GM19238 (cell line): ENCODE measurements around the gene PDE11A.

Source experiments
- DNase-seq: peaks from one replicate; pipeline ENCODE4 v3.0.0; 2011; ENCODE audit warnings: low spot score; ENCODE audit not compliant: insufficient read length

The PDE11A gene

GRCh38 chr2:177635696-177636095, 436.9 kb downstream of the PDE11A start:
- no peak for DNase-seq

DNA sequence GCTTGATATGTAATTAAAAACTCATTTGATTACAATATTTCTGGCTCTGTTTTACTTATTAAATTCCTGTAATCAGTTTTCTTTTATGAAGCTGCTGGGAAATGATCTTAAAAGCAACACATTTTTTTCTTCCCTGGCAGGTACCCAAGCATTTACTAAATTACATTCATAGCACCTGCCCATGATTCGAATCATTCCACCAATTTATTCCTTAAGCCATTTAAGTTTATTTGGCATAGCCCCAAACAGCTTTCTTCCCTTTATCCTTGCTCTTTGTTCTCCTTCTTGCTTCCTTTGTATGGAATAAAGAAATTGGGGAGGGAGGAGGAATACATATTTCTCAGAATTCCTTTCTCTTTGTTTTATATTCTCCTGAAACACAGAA, 438.7 kb downstream of the PDE11A start:
- DNase-seq, result no peak

DNA sequence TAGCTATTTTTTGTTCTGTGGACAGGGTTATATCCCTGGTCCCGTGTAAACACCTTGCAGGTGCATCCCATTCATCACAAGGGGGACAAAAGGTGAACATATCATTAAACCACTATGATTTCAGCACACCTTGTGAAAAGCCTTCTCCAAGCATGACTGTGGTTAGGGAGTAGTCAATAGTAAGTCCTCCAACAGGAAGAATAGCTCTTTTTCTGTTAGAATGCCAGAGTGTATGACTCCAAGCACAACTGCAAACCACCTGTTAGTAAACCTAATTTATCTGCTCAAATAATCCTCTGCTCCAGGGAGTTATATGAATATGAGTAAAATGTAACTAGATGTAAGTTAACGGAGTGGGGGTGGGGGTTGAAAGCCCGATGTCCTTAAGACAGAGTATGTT, 439.5 kb downstream of the PDE11A start:
- no peak for DNase-seq

GRCh38 chr2:177631680-177632079, 440.9 kb downstream of the PDE11A start:
- no peak for DNase-seq

DNA sequence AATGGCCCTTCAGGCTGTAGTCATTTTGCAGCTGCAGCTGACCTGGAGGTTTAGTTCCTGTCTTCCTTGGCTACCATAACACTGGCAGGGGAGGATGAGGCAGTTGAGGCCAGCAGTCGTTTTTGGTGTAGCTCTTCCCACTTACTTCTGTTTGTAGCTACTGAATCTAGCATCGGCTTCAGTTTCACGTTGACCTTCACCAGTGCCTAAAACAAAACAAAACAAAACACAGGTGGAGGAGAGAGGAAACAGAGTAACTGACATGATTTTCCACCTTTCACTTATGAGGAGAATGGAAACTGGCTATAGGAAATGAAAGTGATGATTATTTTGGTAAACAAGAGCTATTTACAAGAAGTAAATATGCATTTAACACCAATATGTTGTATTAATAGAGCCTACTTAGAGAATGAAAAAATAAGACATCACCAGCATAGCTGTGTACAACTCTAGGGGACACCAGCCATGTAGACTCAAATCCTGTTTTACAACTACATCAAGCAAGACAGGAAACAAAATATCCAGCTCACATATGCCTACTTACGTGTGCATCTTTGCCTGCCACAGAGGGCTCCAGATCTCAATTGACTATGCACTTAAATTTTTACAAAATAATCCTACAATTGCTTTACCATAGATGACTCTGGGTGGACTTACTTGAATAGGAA, 443.1 kb downstream of the PDE11A start:
- DNase-seq, result no peak

GRCh38 chr2:177628831-177629230, 443.7 kb downstream of the PDE11A start:
- no peak for DNase-seq

DNA sequence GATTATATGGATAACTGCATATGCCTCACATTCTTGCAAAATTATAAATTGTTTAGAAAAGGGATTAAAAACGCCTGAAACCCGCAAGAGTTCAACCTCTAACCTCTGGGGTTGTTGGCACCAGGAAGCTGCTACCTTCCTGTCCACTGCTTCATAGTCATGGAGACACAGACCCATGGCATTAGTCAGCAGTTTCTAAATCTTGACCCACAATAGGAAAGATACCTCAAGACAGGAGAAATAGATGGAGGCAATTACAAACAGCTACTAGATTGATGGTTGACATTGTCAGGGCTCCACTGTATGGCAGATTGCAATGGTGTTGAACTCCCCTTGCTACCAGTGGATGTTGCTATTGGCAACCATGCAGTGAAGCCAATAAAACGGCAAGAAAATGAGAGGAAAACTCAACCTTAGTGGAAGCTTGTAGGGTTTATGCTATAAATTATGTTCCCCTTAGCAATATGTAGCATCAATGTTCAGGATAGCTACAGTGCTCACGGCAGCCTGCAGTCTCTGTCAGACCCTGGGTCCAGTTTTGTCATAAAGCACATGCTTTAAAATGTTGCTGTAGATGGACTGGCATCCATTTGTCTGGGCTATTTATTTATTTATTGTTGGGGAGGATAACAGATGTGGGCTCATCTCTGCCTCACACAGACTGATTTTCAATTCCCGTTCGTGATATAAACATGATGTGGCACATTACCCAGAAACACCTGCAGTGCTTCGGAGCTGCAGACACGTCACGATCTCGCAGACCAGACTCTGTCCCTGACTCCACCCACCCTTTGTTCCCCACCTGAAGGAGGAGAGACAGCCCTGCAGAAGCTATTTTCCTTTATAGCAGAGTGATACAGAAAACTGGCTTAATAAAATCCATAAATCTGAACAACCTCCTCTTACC, 446.6 kb downstream of the PDE11A start:
- DNase-seq, result no peak

GRCh38 chr2:177622521-177622920, 450.1 kb downstream of the PDE11A start:
- no peak for DNase-seq

- no peak for DNase-seq
These were observed 452.6 kb downstream of the PDE11A start for GRCh38 chr2:177619986-177620385.

GRCh38 chr2:177619461-177619860, 453.1 kb downstream of the PDE11A start:
- no peak for DNase-seq

GRCh38 chr2:177618255-177619253, 454.0 kb downstream of the PDE11A start:
- DNase-seq, result peak; percentile 76

GRCh38 chr2:177617849-177618248, 454.7 kb downstream of the PDE11A start:
- DNase-seq, result no peak

DNA sequence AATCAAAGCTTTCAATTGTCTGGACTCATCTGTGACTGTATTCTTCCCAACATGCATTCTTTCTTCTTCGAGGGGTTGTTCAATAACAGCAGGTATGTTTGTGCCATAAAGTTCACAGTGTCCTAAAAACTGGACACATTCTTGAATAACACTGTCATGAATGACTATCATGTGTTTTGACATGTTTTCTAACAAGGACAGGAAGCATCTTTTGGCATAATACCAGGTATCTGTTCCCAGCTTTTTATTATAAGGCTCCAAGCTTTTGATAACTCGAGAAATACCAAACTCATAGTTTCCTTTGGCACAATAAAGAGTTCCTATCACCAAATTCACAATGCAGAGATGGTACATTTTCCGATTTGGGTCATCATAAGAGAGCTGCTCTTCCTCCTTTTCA, 455.8 kb downstream of the PDE11A start:
- no peak for DNase-seq

DNA sequence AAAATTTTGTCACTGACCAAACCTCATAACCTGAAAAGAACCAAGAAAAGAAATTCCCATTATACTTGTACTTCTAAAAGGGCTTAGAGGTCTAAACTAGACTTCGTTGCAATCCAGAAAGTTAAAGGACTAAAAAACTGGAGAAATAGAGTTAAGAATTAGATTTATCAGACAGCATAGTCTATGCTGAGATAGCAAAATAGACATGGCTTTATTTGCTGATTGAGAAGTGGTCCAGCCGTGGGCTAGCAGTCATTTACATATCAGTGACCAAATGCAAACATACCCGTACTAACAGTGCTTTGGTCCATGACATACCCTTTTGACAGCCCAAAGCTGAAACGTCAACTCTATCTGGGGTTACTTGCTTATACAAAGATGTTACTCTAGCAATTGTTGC, 456.5 kb downstream of the PDE11A start:
- no peak for DNase-seq

GRCh38 chr2:177612659-177613058, 459.9 kb downstream of the PDE11A start:
- no peak for DNase-seq

GRCh38 chr2:177611310-177611886, 461.2 kb downstream of the PDE11A start:
- no peak for DNase-seq

GRCh38 chr2:177610813-177611212, 461.8 kb downstream of the PDE11A start:
- DNase-seq, result no peak

- DNase-seq, result no peak
These were observed 465.9 kb downstream of the PDE11A start for GRCh38 chr2:177606636-177607035.

DNA sequence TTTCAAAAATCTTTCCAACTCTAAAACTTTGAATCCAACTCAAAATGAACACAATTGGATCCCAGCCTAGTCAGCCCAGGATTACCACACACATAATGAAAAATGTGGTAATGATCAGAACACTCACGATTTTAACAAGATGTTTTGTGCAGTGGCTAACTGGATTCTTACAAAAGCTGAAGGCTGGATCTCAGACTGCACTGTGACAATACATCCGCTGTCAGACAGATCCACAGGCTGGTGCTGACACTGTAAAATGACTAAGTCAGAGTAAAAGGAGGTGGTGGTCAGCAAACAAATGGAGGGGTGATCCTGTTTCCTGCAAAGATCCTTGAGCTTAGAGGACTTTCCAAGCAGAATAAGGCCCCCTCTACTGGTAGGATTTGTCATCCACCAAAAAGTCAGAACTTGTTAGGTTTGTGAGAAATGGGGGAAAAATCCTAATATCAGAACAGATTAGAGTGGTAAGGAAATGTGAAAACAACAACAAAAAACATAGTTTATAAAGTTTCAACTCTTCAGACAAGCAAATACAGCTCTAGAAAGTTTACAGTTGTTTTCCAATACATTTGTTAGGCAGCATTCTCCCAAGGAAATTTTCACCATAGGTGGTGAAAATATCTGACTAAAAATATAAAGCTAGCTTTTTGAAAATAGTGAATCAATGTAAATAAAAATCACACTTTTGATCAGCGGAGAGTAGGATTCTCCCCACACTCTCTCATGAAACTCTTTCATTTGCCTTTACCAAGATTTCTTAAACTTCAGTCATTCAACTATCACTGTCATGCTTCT, 468.1 kb downstream of the PDE11A start:
- no peak for DNase-seq

GRCh38 chr2:177603768-177604167, 468.8 kb downstream of the PDE11A start:
- no peak for DNase-seq
